Retinal pigment epithelial cell (primary cell): Measurements from ENCODE around the gene DHX32.

Experiments
- DNase-seq: peaks from one replicate; pipeline ENCODE4 v3.0.0-alpha.2; 2010; ENCODE audit warnings: low read depth
- H3K4me3 ChIP-seq: 2 replicates; pipeline ENCODE4 v1.5.1; 2011; ENCODE audit warnings: mild to moderate bottlenecking, low read length, control low read depth, moderate library complexity
- CTCF ChIP-seq: conservative IDR thresholded peaks from 2 replicates; pipeline ENCODE4 v1.5.1; 2011; ENCODE audit warnings: low read depth, low read length, control low read depth, inconsistent platforms

DHX32 gene

GRCh38 chr10:125852487-125852886 is 28.6 kb downstream of the DHX32 start:
- H3K4me3 ChIP-seq, result no peak overlapping the region
- DNase-seq, result no peak
- no peak for TF ChIP-seq CTCF

- peak; percentile 4 for DNase-seq
- H3K4me3 ChIP-seq, result no peak overlapping the region
- no peak for TF ChIP-seq CTCF
Measured at GRCh38 chr10:125850766-125851731, 30.0 kb downstream of the DHX32 start.

DNA sequence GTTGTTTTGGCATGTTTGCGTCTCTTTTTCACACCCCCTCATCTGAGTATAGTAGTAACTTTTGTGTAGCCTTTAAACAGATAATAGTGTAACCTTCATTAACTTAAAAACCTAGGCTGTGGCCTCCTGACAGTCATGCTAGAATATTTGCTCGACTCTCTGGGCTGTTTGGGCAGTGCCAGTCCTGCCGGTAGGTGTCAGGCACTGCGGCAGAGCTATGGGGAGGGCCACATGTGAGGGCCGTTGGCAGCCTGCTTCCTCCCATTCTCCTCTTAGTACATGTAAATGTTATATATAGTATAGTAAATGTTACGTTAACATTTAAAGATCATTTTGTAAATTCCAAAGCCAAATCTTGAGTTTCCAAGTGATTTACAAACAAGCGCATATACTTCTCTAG is 31.6 kb downstream of the DHX32 start:
- H3K4me3 ChIP-seq, result no peak overlapping the region
- TF ChIP-seq CTCF, result no peak
- no peak for DNase-seq

GRCh38 chr10:125848857-125849256 is 32.2 kb downstream of the DHX32 start:
- H3K4me3 ChIP-seq, result no peak overlapping the region
- no peak for DNase-seq
- no peak for TF ChIP-seq CTCF

- no peak for TF ChIP-seq CTCF
- no peak overlapping the region for H3K4me3 ChIP-seq
- no peak for DNase-seq
Measured at GRCh38 chr10:125848371-125848770, 32.7 kb downstream of the DHX32 start.

DNA sequence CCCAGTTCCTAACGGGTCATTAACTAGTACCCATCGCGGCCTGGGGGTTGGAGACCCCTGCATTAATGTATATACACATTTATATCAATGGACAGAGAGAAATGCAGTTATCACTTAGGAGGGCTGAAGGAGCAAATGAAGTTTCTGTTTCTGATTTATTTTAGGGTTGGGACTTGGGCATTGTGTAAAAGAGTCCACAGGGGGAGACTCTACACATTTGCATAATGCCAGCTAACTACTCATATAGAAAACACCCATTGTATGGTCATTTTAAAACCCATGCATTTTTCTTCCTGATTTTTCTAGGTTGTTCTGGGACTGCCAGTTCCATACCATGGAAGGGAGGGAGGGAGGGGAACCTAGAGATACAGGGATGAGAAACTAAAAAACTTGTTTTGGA is 34.2 kb downstream of the DHX32 start:
- no peak for DNase-seq
- no peak for TF ChIP-seq CTCF
- no peak overlapping the region for H3K4me3 ChIP-seq

DNA sequence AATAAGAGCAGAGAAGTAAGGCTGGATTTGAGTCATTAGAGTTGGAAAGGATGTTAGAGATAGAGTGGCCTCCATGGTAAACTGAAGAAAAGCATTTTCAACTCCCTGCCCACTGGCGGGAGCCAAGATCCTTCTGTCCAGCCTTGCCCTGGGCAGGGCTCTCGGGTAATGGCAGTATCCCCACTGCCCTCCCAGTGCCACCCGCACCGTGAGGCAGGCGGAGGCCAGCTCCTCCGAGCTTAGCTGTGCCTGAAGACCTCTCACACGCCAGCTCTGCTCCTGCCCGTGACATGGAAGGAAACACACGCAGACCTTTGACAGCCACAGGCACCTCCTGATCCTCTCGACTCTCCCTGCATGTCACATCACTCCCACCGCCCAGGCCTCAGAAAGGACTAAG is 35.5 kb downstream of the DHX32 start:
- no peak overlapping the region for H3K4me3 ChIP-seq
- no peak for TF ChIP-seq CTCF
- no peak for DNase-seq
